GM12874 (cell line): Measurements from ENCODE around the gene PRRG1.

Experiments used
- TF ChIP-seq, protein P1 (sequence below): IDR thresholded peaks from 2 replicates; pipeline ENCODE4 v1.5.1; 2011; ENCODE audit warnings: low read depth, mild to moderate bottlenecking, control low read depth, low read length, moderate library complexity; ENCODE audit not compliant: insufficient read depth

The PRRG1 gene

DNA sequence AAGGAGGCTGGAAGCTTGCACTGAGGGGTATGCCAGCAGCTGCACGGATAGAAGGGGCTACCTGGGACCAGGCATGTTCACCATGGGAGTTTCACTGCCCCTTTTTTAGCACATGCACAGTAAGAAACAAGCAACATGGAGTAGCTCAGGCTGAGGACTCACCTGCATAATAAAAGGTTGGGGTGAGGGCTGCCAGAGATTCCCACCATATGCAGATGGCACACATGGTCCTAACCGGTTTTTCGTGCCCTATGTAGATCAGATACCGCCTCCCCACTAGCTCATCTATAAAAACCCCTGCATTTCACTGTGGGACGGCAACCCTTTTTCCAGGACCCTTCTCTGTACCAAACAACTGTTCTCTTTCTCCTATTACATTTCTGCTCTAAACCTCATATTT is 125.3 kb downstream of the PRRG1 start:
- TF ChIP-seq, protein P1, sequence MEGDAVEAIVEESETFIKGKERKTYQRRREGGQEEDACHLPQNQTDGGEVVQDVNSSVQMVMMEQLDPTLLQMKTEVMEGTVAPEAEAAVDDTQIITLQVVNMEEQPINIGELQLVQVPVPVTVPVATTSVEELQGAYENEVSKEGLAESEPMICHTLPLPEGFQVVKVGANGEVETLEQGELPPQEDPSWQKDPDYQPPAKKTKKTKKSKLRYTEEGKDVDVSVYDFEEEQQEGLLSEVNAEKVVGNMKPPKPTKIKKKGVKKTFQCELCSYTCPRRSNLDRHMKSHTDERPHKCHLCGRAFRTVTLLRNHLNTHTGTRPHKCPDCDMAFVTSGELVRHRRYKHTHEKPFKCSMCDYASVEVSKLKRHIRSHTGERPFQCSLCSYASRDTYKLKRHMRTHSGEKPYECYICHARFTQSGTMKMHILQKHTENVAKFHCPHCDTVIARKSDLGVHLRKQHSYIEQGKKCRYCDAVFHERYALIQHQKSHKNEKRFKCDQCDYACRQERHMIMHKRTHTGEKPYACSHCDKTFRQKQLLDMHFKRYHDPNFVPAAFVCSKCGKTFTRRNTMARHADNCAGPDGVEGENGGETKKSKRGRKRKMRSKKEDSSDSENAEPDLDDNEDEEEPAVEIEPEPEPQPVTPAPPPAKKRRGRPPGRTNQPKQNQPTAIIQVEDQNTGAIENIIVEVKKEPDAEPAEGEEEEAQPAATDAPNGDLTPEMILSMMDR: no peak

DNA sequence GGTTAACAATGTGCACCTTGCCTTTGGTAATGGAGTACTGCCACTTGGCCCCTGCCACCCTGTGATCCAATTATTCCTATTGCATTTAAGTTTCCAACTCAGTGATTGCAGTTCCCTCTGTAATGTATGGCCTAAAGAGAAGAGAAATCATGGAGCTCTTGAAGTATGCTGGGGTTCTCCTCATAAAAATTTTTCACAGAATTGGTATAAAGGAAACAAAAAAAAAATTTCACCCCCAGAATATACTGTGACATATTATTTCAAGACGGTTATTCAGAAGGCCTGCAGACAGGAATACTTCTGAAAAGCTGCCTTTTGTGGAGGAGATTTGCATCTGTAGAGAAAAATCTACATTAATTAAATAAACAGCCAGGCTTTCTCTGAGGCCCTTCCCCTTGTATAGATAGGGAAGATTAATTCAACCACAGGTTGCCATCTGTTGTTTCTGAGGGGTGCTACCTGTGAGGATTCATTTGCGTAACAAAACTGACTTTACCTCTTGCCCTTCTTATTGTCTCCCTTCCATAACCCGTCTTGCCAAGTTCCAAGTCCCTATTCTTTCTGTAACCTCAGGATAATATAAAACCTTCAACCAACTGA is 127.5 kb downstream of the PRRG1 start:
- TF ChIP-seq, protein P1: no peak

DNA sequence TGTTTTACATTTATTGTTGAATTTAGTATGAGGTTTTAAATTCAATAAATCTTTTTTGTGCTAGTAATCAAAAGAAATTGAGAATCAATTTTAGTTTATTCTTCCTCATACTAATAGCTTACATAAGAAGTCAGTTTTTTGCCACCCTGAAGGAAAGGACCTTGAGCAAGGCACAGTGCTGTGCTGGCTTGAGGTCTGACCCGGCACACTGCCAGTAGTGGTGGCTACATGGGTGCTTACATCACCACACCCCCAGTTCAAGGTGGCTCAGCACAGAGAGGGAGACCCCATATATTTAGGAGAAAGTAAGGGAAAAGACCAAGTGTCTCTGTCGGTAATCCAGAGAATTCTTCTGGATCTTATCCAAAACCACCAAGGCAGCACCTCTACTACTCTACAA is 136.3 kb downstream of the PRRG1 start:
- TF ChIP-seq, protein P1: no peak

DNA sequence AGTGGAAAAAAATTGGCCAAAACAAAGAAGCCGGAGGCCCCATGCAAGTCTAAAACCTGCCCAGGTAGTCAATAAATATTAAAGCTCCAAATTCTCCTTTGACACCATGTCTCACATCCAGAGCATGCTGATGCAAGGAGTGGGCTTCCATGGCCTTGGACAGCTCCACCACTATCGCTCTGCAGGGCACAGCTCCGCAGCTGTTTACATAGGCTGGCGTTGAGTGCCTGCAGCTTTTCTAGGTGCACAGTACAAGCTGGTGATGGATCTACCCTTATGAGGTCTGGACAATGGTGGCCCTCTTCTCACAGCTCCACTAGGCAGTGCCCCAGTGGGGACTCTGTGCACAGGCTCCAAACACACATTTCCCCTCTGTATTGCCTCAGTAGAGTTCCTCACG is 138.1 kb downstream of the PRRG1 start:
- TF ChIP-seq, protein P1: no peak

DNA sequence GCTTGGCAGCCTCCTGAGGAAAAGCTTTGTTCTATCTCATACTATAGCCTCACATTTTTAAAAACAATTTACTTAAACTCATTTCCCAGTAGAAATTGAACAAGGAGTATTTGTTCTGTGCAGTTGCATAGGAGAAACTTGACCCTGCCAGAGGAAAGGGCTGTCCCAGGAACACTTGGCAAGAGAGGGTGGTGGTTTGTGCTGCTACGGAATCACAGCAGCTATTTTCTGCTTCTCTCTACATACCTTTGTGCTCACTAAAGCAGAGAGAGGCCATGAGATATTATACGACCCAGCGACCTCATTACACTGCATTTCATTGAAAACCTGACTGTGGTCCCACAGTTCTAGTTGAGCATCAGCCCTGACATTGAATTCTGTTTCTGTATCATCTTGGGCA is 139.2 kb downstream of the PRRG1 start:
- TF ChIP-seq, protein P1: no peak

DNA sequence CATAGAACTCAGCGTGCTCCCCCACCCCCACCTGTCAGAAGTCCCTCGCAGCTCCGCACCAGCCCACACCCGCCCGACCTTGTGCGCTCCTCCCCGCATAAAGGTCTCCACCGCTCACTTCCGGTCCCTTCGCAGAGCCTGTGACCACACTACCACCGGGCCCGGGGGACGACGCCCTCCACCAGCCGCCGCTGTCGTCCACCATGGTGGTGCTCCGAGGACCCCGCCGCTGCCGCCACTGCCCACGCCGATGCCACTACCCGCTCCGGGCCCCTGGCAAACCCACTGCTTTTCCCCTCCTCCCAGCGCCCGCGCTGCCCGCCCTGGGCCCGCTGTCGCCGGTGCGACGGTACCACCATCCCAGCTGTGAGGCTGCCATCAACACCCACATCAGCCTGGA is 142.5 kb downstream of the PRRG1 start:
- TF ChIP-seq, protein P1: no peak

DNA sequence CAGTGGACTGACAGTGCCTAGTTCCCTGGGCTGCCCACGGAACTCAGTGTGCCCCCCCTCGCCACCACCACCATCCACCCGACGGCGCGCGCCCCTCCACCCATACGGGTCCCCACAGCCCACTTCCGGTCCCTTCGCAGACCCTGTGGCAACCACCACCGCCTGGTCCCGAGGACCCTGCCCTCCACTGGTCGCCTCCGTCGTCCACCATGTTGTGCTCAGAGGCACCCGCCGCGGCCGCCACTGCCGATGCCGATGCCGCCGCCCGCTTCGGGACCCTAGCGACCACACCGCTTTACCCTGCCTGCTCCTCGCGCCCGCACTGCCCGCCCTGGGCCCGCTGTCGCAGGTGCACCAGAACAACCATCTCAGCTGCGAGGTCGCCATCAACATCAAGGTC is 155.8 kb downstream of the PRRG1 start:
- TF ChIP-seq, protein P1: no peak
